GM23248 (cell line): ENCODE results near the gene PLEKHG2. TPM values are rescaled to one million over a fixed set of nuclear protein-coding genes. Genes with fewer than 3 reads are reported as not detected.

Source experiments
- DNase-seq: peaks from one replicate; pipeline ENCODE4 v3.0.0-alpha.2; 2015
- H2AFZ ChIP-seq: fragments of 200-600 bp; sonication (generic); 2 replicates; pipeline ENCODE4 v1.6.1; 2016; ENCODE audit warnings: antibody characterized with exemption
- H3F3A ChIP-seq: fragments of 200-600 bp; sonication (generic); 2 replicates; pipeline ENCODE4 v1.6.1; 2016; ENCODE audit warnings: mild to moderate bottlenecking, antibody characterized with exemption, mixed run types; ENCODE audit not compliant: insufficient read depth
- H3K27ac ChIP-seq: fragments of 200-600 bp; sonication (generic); 2 replicates; pipeline ENCODE4 v1.5.1; 2016; ENCODE audit warnings: mild to moderate bottlenecking
- H3K27me3 ChIP-seq: fragments of 200-600 bp; sonication (generic); replicated peaks from 2 replicates; pipeline ENCODE4 v1.6.1; 2016; ENCODE audit warnings: mild to moderate bottlenecking; ENCODE audit not compliant: insufficient read depth
- H3K36me3 ChIP-seq: fragments of 200-600 bp; sonication (generic); 2 replicates; pipeline ENCODE4 v1.6.1; 2016; ENCODE audit warnings: low read depth, mild to moderate bottlenecking
- H3K4me1 ChIP-seq: fragments of 200-600 bp; sonication (generic); 2 replicates; pipeline ENCODE4 v1.6.1; 2016; ENCODE audit warnings: mild to moderate bottlenecking; ENCODE audit not compliant: insufficient read depth
- H3K4me2 ChIP-seq: fragments of 200-600 bp; sonication (generic); one replicate; pipeline ENCODE4 v1.6.1; 2016; ENCODE audit warnings: mild to moderate bottlenecking; ENCODE audit not compliant: unreplicated experiment
- H3K4me3 ChIP-seq: fragments of 200-600 bp; sonication (generic); 2 replicates; pipeline ENCODE4 v1.5.1; 2016; ENCODE audit warnings: mild to moderate bottlenecking
- H3K79me2 ChIP-seq: fragments of 200-600 bp; sonication (generic); 2 replicates; pipeline ENCODE4 v1.6.1; 2016; ENCODE audit warnings: mild to moderate bottlenecking; ENCODE audit not compliant: insufficient read depth
- H3K9ac ChIP-seq: fragments of 200-600 bp; sonication (generic); 2 replicates; pipeline ENCODE4 v1.6.1; 2016; ENCODE audit warnings: mild to moderate bottlenecking
- H3K9me2 ChIP-seq: fragments of 200-600 bp; sonication (generic); 2 replicates; pipeline ENCODE4 v1.6.1; 2016; ENCODE audit warnings: mixed run types, mild to moderate bottlenecking, moderate library complexity; ENCODE audit not compliant: insufficient read depth
- H3K9me3 ChIP-seq: fragments of 200-600 bp; sonication (generic); one replicate; pipeline ENCODE4 v1.6.1; 2017; ENCODE audit warnings: low read depth
- H4K20me1 ChIP-seq: fragments of 200-600 bp; sonication (generic); 2 replicates; pipeline ENCODE4 v1.6.0; 2016; ENCODE audit not compliant: insufficient read depth
- EZH2 ChIP-seq: fragments of 200-600 bp; sonication (generic); IDR thresholded peaks from 2 replicates; pipeline ENCODE4 v1.6.1; 2018; ENCODE audit warnings: antibody characterized with exemption, mild to moderate bottlenecking; ENCODE audit not compliant: insufficient read depth, poor library complexity, severe bottlenecking
- EZH2phosphoT487 ChIP-seq: fragments of 200-600 bp; sonication (generic); IDR thresholded peaks from 2 replicates; pipeline ENCODE4 v1.6.1; 2018; ENCODE audit warnings: antibody characterized with exemption, moderate library complexity, mild to moderate bottlenecking, low read depth; ENCODE audit not compliant: insufficient read depth
- WGBS, 2 experiments: methylation state at CpG; one replicate each; pipeline ENCODE4 v1.1.6; 2015 to 2017; ENCODE audit warnings: low lambda C conversion rate in 2 of 2, low coverage in 1 of 2; ENCODE audit errors: missing lambda C conversion rate in 2 of 2; 5-methylcytosine and 5-hydroxymethylcytosine counted together
- in situ Hi-C: fragments of 300-500 bp; cut with MboI; formaldehyde crosslinking; loops from 2 replicates; pipeline ENCODE4 v1.15.0; 2020
- polyA plus RNA-seq: library from polyadenylated mRNA; unstranded; fragments of >200 nt; fragmentation: Nextera tagmentation; extraction: Ambion mirVana; gene quantifications from 2 replicates; pipeline ENCODE4 v1.2.1, GENCODE V29; 2016
- total RNA-seq: library from RNA; depleted of rRNA; stranded (reverse); fragments of >200 nt; shearing (Covaris generic); gene quantifications from 2 replicates; pipeline ENCODE4 v1.2.3, GENCODE V29; 2014

PLEKHG2 gene
- total and polyA plus RNA-seq, 2 experiments from 2014 or later = 12.0 to 12.2 TPM

- Histone ChIP-seq H2AFZ (peak within 1 kb of the TSS; percentile 67), H3K27ac (peak within 1 kb of the TSS; percentile 87), H3K4me1 (peaks cover 25% of the 10 kb centered on the region), H3K79me2 (peaks cover 63% of the 10 kb centered on the region), H3F3A (peaks cover 27% of the 10 kb centered on the region), H3K9me2 (no peaks in the 10 kb centered on the region), H4K20me1 (no peaks in the 10 kb centered on the region), H3K4me2 (peak within 1 kb of the TSS; percentile 91), H3K27me3 (no peaks in the 10 kb centered on the region), H3K9me3 (no peaks in the 10 kb centered on the region), H3K36me3 (no peaks in the 10 kb centered on the region), H3K9ac (peak within 1 kb of the TSS; percentile 96), H3K4me3 (peak within 1 kb of the TSS; percentile 84)
- TF ChIP-seq EZH2phosphoT487 (no peak), EZH2 (no peak)
- WGBS, 2 experiments = 1% methylated on average over 68 of the region's 68 CpGs
- in situ Hi-C loops = no loop called here
- DNase-seq = peak; percentile 100
Measured at GRCh38 chr19:39445196-39446111, 33.0 kb downstream of the PLEKHG2 start, which contains the start of gene SUPT5H. TSS of gene SUPT5H (plus strand) at chr19:39445582. CDS start at chr19:39445891, 309 bp downstream.

DNA sequence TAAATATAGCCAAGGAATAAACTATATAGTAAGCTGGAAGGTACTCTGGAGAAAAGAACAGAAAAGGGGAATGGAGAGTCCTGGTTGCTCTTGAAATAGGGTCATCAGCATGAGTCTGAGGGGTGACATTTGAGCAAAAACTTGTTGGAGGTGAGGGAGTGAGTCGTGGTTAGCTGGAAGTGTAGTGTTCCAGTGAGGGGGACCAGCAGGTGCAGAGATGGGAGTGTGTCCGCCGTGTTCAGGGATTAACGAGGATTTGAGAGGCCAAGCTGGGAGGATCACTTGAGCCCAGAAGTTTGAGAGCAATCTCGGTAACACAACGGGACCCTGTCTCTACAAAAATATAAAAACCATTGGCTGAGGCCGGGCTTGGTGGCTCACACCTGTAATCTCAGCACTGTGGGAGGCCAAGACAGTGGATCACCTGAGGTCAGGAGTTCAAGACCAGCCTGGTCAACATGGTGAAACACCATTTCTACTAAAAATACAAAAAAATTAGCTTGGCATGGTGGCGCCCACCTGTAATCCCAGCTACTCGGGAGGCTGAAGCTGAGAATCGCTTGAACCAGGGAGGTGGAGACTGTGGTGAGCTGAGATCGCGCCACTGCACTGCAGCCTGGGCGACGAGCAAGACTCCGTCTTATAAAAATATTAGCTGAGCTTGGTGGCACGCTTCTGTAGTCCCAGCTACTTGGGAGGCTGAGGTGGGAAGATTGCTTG, 34.1 kb downstream of the PLEKHG2 start:
- peaks cover 3% of the 10 kb centered on the region; the same call in 1 of the 2 replicates for H4K20me1 ChIP-seq

GRCh38 chr19:39448271-39448670, 35.8 kb downstream of the PLEKHG2 start:
- TF ChIP-seq EZH2phosphoT487 = no peak
- no peak for TF ChIP-seq EZH2
- in situ Hi-C loops = no loop called here

More for the DNA sequence above, 34.1 kb downstream of the PLEKHG2 start:
- Histone ChIP-seq H3K36me3 (peaks cover 4% of the 10 kb centered on the region; the same call in 1 of the 2 replicates), H3K4me1 (peaks cover 25% of the 10 kb centered on the region), H3K4me2 (peak overlapping the region; percentile 83), H3K9me3 (no peaks in the 10 kb centered on the region), H3K79me2 (peaks cover 74% of the 10 kb centered on the region), H3K9ac (peak overlapping the region; percentile 96), H3F3A (peaks cover 16% of the 10 kb centered on the region), H3K27me3 (no peaks in the 10 kb centered on the region), H2AFZ (no peak overlapping the region), H3K4me3 (peak overlapping the region; percentile 84), H3K9me2 (no peaks in the 10 kb centered on the region), H3K27ac (peak overlapping the region; percentile 87)
- TF ChIP-seq EZH2phosphoT487 (no peak), EZH2 (no peak)
- no peak for DNase-seq
- in situ Hi-C loops = no loop called here
- 87 to 89% methylated on average over 16 of the region's 16 CpGs for WGBS, 2 experiments

More at GRCh38 chr19:39448271-39448670, 35.8 kb downstream of the PLEKHG2 start:
- H2AFZ ChIP-seq = no peak overlapping the region
- H3K9me2 ChIP-seq = no peaks in the 10 kb centered on the region
- H3K79me2 ChIP-seq = peaks cover 91% of the 10 kb centered on the region
- peaks cover 25% of the 10 kb centered on the region for H3K4me1 ChIP-seq
- H4K20me1 ChIP-seq = peaks cover 9% of the 10 kb centered on the region; the same call in 1 of the 2 replicates
- H3K36me3 ChIP-seq = peaks cover 7% of the 10 kb centered on the region; the same call in 1 of the 2 replicates
- H3K4me3 ChIP-seq = peak overlapping the region; percentile 17; the same call in 1 of the 2 replicates
- peaks cover 8% of the 10 kb centered on the region for H3F3A ChIP-seq
- DNase-seq = peak; percentile 67
- H3K27ac ChIP-seq = peak overlapping the region; percentile 66
- H3K9ac ChIP-seq = peak overlapping the region; percentile 21
- no peaks in the 10 kb centered on the region for H3K9me3 ChIP-seq
- peak overlapping the region; percentile 27 for H3K4me2 ChIP-seq
- no peaks in the 10 kb centered on the region for H3K27me3 ChIP-seq
- WGBS, 2 experiments = 67 to 70% methylated on average over 3 of the region's 3 CpGs
